ENCODE measurements around the gene PAPLN.

Gene PAPLN

GRCh38 chr14:73217411-73217810 lies 19.9 kb upstream of the PAPLN start:
- Histone ChIP-seq H3K4me3 (no peak overlapping the region), H3K27ac (no peak overlapping the region)
- no peak for DNase-seq (ENCODE audit: low spot score)
- no peak for TF ChIP-seq CTCF (IDR thresholded peaks at IDR 0.05)

GRCh38 chr14:73220061-73220460 lies 17.2 kb upstream of the PAPLN start:
- TF ChIP-seq CTCF (IDR thresholded peaks at IDR 0.05): no peak
- Histone ChIP-seq H3K27ac (no peak overlapping the region), H3K4me3 (no peak overlapping the region)
- DNase-seq (ENCODE audit: low spot score): no peak

GRCh38 chr14:73220634-73221033 lies 16.7 kb upstream of the PAPLN start:
- TF ChIP-seq CTCF (IDR thresholded peaks at IDR 0.05): no peak
- no peak overlapping the region for H3K4me3 ChIP-seq
- no peak overlapping the region for H3K27ac ChIP-seq
- DNase-seq (ENCODE audit: low spot score): no peak

GRCh38 chr14:73221945-73222344 lies 15.4 kb upstream of the PAPLN start:
- Histone ChIP-seq H3K27ac (no peak overlapping the region), H3K4me3 (no peak overlapping the region)
- DNase-seq (ENCODE audit: low spot score): no peak
- no peak for TF ChIP-seq CTCF (IDR thresholded peaks at IDR 0.05)

- H3K4me3 ChIP-seq: no peak overlapping the region
- no peak for TF ChIP-seq CTCF (IDR thresholded peaks at IDR 0.05)
- peak overlapping the region in 1 of 2 donors; percentile 27 for H3K27ac ChIP-seq
- no peak for DNase-seq (ENCODE audit: low spot score)
These were observed 14.3 kb upstream of the PAPLN start for GRCh38 chr14:73223049-73223448.

GRCh38 chr14:73225496-73225895 lies 11.8 kb upstream of the PAPLN start:
- no peak for DNase-seq (ENCODE audit: low spot score)

More at GRCh38 chr14:73225496-73225895, 11.8 kb upstream of the PAPLN start:
- no peak overlapping the region for H3K4me3 ChIP-seq
- no peak overlapping the region for H3K27ac ChIP-seq
- TF ChIP-seq CTCF (IDR thresholded peaks at IDR 0.05): no peak

All from coronary artery (tissue), 2 donors.